Karpas-422 (cell line): Measurements from ENCODE around the gene TCEA2. TPM values are rescaled to one million over a fixed set of nuclear protein-coding genes. Genes with fewer than 3 reads are reported as not detected.
A peak's percentile ranks its signal among the peaks of the same experiment; 100 is the strongest.

Source experiments
- DNase-seq: peaks from one replicate; pipeline ENCODE4 v3.0.0-alpha.2; 2015
- H2AFZ ChIP-seq: fragments of 200-600 bp; sonication (generic); 2 replicates; pipeline ENCODE4 v1.6.1; 2014; ENCODE audit warnings: antibody characterized with exemption, low read length, mixed read lengths
- H3K27ac ChIP-seq: fragments of 200-600 bp; sonication (generic); 2 replicates; pipeline ENCODE4 v1.5.1; 2014; ENCODE audit warnings: mild to moderate bottlenecking, low read length, moderate library complexity
- H3K27me3 ChIP-seq: fragments of 200-600 bp; sonication (generic); 2 replicates; pipeline ENCODE4 v1.6.1; 2014; ENCODE audit warnings: low read length, mixed read lengths
- H3K36me3 ChIP-seq: fragments of 200-600 bp; sonication (generic); 2 replicates; pipeline ENCODE4 v1.6.1; 2014; ENCODE audit warnings: low read length, mixed read lengths; ENCODE audit not compliant: insufficient read depth
- H3K4me1 ChIP-seq: fragments of 200-600 bp; sonication (generic); 2 replicates; pipeline ENCODE4 v1.6.1; 2014; ENCODE audit warnings: mild to moderate bottlenecking, low read length, mixed read lengths
- H3K4me2 ChIP-seq: fragments of 200-600 bp; sonication (generic); 2 replicates; pipeline ENCODE4 v1.6.1; 2014; ENCODE audit warnings: low read length, low read depth, mild to moderate bottlenecking; ENCODE audit not compliant: poor library complexity, severe bottlenecking
- H3K4me3 ChIP-seq: fragments of 200-600 bp; sonication (generic); 2 replicates; pipeline ENCODE4 v1.5.1; 2014; ENCODE audit warnings: mild to moderate bottlenecking, antibody characterized with exemption, low read length, mixed read lengths
- H3K79me2 ChIP-seq: fragments of 200-600 bp; sonication (generic); 2 replicates; pipeline ENCODE4 v1.6.1; 2014; ENCODE audit warnings: mild to moderate bottlenecking, low read length, mixed read lengths
- H3K9ac ChIP-seq: fragments of 200-600 bp; sonication (generic); 2 replicates; pipeline ENCODE4 v1.6.0; 2014; ENCODE audit warnings: low read length
- H3K9me2 ChIP-seq: fragments of 200-600 bp; sonication (generic), shearing (Covaris generic); replicated peaks from 2 replicates; pipeline ENCODE4 v1.6.0; 2014; ENCODE audit warnings: mild to moderate bottlenecking, low read length, moderate library complexity; ENCODE audit not compliant: insufficient read depth
- H3K9me3 ChIP-seq: fragments of 300-700, 200-600 bp; sonication (generic); 2 replicates; pipeline ENCODE4 v1.6.1; 2014; ENCODE audit warnings: low read length, mixed read lengths
- H4K20me1 ChIP-seq: fragments of 200-600 bp; sonication (generic); 2 replicates; pipeline ENCODE4 v1.6.1; 2014; ENCODE audit warnings: mild to moderate bottlenecking, antibody characterized with exemption, low read length, low read depth; ENCODE audit not compliant: insufficient read depth
- total RNA-seq: library from RNA; depleted of rRNA; stranded (reverse); fragments of >200 nt; shearing (Covaris generic); gene quantifications from 2 replicates; pipeline ENCODE4 v1.2.3, GENCODE V29; 2014; ENCODE audit warnings: low replicate concordance

The TCEA2 gene
- total RNA-seq, 1 experiment from 2014 or later: 124 TPM

DNA sequence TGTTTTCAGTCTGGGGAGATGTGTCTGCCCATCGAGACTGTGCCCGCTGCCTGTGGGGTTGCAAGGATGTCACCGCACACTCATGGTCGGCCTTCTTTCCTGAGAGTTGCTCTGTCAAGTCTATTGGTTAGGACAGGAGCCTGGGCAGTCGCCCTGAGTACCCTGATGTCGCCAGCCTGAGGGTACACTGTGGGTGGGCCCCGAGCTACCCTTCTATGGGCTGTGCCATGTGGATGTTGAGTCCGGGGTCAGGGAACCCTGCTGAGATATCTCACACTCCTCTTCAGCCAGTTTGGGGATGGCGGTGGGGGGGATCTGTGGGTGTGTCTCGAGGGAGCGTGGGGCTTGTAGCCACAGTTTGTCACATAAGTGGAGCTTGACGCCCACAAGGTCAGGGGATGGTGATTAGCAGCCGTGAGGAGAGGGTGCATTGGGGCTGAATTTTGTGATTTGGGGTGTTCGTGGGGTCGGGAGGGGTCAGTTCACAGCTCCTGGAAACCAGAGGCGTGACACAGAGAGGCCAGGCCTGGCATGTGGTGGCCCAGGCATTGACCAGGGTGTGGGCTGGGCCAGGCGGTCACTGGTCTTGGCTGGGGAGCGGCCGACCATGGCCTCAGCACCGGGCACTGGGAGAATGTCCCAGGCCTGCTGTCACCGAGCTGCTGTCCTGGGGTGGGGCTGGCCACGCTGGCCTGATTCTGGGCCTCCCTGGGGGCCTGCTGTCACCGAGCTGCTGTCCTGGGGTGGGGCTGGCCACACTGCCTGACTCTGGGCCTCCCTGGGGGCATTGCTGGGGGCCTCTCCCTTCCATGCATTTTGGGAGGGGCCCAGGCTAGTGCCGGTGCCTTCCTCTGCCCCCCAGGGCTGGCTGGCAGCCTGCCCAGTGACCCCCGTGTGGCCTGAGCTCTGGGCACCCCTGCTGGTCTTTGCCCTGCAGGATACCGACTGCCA is 46.0 kb downstream of the TCEA2 start:
- no peak for DNase-seq
- H3K4me1 ChIP-seq: peaks cover 51% of the 10 kb centered on the region
- H3K27me3 ChIP-seq: no peaks in the 10 kb centered on the region
- H3K36me3 ChIP-seq: no peaks in the 10 kb centered on the region
- no peak overlapping the region for H3K4me3 ChIP-seq
- H2AFZ ChIP-seq: no peak overlapping the region
- H3K27ac ChIP-seq: no peak overlapping the region
- no peak overlapping the region for H3K4me2 ChIP-seq
- H3K9me2 ChIP-seq: no peaks in the 10 kb centered on the region
- H3K79me2 ChIP-seq: no peaks in the 10 kb centered on the region
- H3K9me3 ChIP-seq: no peaks in the 10 kb centered on the region
- no peaks in the 10 kb centered on the region for H4K20me1 ChIP-seq
- H3K9ac ChIP-seq: no peak overlapping the region

DNA sequence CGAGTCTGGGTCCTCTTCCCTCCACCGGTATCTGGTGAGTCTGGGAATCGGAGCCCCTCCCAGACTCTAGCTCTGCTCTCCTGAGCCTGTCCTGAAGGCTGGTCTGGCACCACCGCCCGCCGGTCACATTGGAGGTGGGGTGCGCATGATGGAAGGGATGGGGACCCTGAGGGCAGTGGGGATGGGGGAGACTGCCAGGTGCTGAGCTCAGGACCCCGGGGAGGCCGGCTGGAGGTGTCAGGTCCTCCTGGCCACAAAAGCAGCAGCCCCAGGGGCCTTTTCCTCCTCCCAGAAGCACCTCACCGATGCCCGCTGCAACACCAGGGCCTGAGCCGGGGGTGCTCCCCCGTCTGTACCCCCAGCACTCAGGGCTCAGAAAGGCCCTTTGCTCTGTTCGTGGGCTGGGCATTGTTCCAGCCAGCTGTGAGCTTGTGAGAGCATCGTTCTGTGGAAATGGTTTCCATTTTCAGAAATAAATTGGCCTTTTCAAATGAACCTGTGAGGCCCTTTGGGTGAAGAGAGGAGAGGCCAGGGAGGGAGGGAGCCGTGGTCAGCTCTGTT is 46.9 kb downstream of the TCEA2 start:
- Histone ChIP-seq H3K4me2 (no peak overlapping the region), H3K27me3 (no peaks in the 10 kb centered on the region), H3K4me1 (peaks cover 51% of the 10 kb centered on the region), H3K79me2 (no peaks in the 10 kb centered on the region), H3K9me3 (no peaks in the 10 kb centered on the region), H3K9me2 (no peaks in the 10 kb centered on the region), H3K36me3 (no peaks in the 10 kb centered on the region), H3K27ac (no peak overlapping the region), H3K9ac (no peak overlapping the region), H4K20me1 (no peaks in the 10 kb centered on the region), H2AFZ (no peak overlapping the region), H3K4me3 (no peak overlapping the region)
- no peak for DNase-seq

- Histone ChIP-seq H2AFZ (no peak overlapping the region), H3K9me3 (no peaks in the 10 kb centered on the region), H3K4me1 (peaks cover 51% of the 10 kb centered on the region), H3K36me3 (no peaks in the 10 kb centered on the region), H3K4me2 (no peak overlapping the region), H4K20me1 (no peaks in the 10 kb centered on the region), H3K4me3 (no peak overlapping the region), H3K9ac (no peak overlapping the region), H3K9me2 (no peaks in the 10 kb centered on the region), H3K27ac (no peak overlapping the region), H3K27me3 (no peaks in the 10 kb centered on the region), H3K79me2 (no peaks in the 10 kb centered on the region)
- DNase-seq: no peak
These were observed 47.5 kb downstream of the TCEA2 start for GRCh38 chr20:64110411-64111068.

GRCh38 chr20:64111841-64112641 is 49.0 kb downstream of the TCEA2 start:
- Histone ChIP-seq H3K4me3 (no peak overlapping the region), H3K9ac (peak overlapping the region; percentile 29), H3K4me2 (peak overlapping the region; percentile 31), H2AFZ (no peak overlapping the region), H3K4me1 (peaks cover 45% of the 10 kb centered on the region), H3K36me3 (no peaks in the 10 kb centered on the region), H4K20me1 (no peaks in the 10 kb centered on the region), H3K9me2 (no peaks in the 10 kb centered on the region), H3K27ac (no peak overlapping the region), H3K27me3 (no peaks in the 10 kb centered on the region), H3K79me2 (no peaks in the 10 kb centered on the region), H3K9me3 (no peaks in the 10 kb centered on the region)
- peak; percentile 64 for DNase-seq

DNA sequence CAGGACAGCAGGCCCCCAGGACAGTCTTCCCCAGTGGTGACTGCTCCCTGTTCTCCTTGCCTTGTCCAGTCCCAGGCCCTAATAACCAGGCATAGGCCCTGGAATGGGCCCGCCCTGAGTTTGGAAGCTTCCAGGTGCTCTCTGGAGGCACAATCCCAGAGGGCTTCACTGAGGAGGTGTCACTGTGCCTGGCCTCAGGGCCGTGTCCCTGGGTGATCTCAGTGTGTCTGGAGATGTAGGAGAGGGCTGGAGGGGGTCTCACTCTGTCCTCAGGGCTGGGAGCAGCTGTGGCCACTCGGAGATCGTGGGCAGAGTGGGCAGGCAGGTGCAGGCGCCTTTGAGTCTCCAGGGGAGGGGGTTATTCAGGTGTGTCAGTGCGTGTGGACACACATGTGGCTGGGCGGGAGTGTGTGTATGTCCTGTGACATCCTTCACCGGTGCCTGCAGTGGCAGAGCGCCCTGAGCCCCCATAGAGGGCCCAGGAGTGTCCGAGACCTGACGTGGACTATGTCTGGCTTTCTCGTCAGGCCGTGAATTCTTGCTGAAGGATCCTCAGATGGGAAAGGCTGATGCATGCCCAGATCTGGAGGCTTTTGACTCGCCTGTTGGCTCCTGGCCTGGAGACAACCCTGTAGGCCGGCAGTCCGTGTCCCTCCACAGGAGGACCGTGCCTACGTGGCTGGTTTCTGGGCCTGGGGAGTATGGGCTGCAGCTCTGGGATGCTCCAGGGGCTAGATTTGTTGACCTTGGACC is 49.9 kb downstream of the TCEA2 start:
- Histone ChIP-seq H3K27ac (no peak overlapping the region), H3K4me2 (peak overlapping the region; percentile 31), H3K4me3 (no peak overlapping the region), H3K27me3 (no peaks in the 10 kb centered on the region), H3K79me2 (no peaks in the 10 kb centered on the region), H3K36me3 (no peaks in the 10 kb centered on the region), H4K20me1 (no peaks in the 10 kb centered on the region), H3K4me1 (peaks cover 37% of the 10 kb centered on the region), H3K9me2 (no peaks in the 10 kb centered on the region), H2AFZ (no peak overlapping the region), H3K9me3 (no peaks in the 10 kb centered on the region), H3K9ac (peak overlapping the region; percentile 29)
- DNase-seq: no peak

GRCh38 chr20:64113444-64113775 is 50.4 kb downstream of the TCEA2 start:
- Histone ChIP-seq H3K4me2 (no peak overlapping the region), H3K9me3 (no peaks in the 10 kb centered on the region), H3K27me3 (no peaks in the 10 kb centered on the region), H3K4me3 (no peak overlapping the region), H3K27ac (no peak overlapping the region), H3K9me2 (no peaks in the 10 kb centered on the region), H3K9ac (no peak overlapping the region), H3K4me1 (peaks cover 32% of the 10 kb centered on the region), H2AFZ (no peak overlapping the region), H3K36me3 (no peaks in the 10 kb centered on the region), H4K20me1 (no peaks in the 10 kb centered on the region), H3K79me2 (no peaks in the 10 kb centered on the region)
- DNase-seq: no peak

DNA sequence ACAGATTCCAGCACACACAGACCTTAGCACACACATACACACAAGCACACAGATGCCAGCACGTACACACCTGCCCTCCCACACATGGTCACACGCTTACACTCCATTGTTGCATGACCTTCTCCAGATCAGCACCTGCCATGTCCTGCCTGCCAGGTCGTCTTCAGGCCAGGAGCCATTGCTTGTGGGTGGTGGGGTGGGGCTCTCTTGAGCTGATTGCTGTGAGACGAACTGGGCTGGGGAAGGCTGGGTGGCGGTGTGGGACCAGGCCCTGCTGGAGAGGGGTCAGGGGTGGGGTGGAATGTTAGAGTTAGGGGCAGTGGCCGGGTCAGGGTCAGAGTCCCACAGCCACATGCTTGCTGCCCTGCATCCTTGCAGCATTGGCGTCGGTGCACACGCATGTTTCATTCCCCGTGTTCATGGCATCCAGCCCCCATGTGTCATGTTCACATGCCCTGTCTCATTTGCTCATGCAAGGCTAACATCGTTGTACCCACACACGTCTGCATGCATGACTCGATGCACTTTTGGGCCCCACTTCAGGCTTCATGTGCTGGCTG is 50.9 kb downstream of the TCEA2 start:
- Histone ChIP-seq H3K27me3 (no peaks in the 10 kb centered on the region), H3K9me3 (no peaks in the 10 kb centered on the region), H3K27ac (no peak overlapping the region), H3K36me3 (no peaks in the 10 kb centered on the region), H3K9me2 (no peaks in the 10 kb centered on the region), H3K4me2 (no peak overlapping the region), H3K79me2 (no peaks in the 10 kb centered on the region), H2AFZ (no peak overlapping the region), H3K4me1 (peaks cover 27% of the 10 kb centered on the region), H4K20me1 (no peaks in the 10 kb centered on the region), H3K9ac (no peak overlapping the region), H3K4me3 (no peak overlapping the region)
- DNase-seq: no peak
